Stimulated activated CD8-positive, alpha-beta memory T cell treated with anti-CD3 and anti-CD28 coated beads, Interleukin-12 subunit alpha, Interleukin-12 subunit beta, amount 100 ng/mL, for 1 hour (primary cell): ENCODE data around the gene KYNU.

Experiments
- DNase-seq: peaks from one replicate; pipeline ENCODE4 v3.0.0-alpha.2; 2020; ENCODE audit warnings: low read depth

The KYNU gene

GRCh38 chr2:142965443-142965842 is 88.0 kb downstream of the KYNU start:
- no peak for DNase-seq

GRCh38 chr2:142966284-142966683 is 88.8 kb downstream of the KYNU start:
- DNase-seq: no peak

- no peak for DNase-seq
Observed at GRCh38 chr2:142967060-142967459, 89.6 kb downstream of the KYNU start.

- DNase-seq: no peak
Observed at GRCh38 chr2:142973160-142973821, 95.8 kb downstream of the KYNU start.

GRCh38 chr2:142973822-142974207 is 96.4 kb downstream of the KYNU start:
- DNase-seq: no peak

GRCh38 chr2:142974288-142975024 is 97.0 kb downstream of the KYNU start:
- no peak for DNase-seq

GRCh38 chr2:142975239-142975638 is 97.8 kb downstream of the KYNU start:
- no peak for DNase-seq

GRCh38 chr2:142980246-142981068 is 103.0 kb downstream of the KYNU start:
- no peak for DNase-seq

- DNase-seq: no peak
Observed at GRCh38 chr2:142981069-142981378, 103.6 kb downstream of the KYNU start.

- no peak for DNase-seq
Observed at GRCh38 chr2:142981756-142982155, 104.3 kb downstream of the KYNU start.

GRCh38 chr2:142983174-142983573 is 105.7 kb downstream of the KYNU start:
- DNase-seq: no peak

GRCh38 chr2:142984657-142985056 is 107.2 kb downstream of the KYNU start:
- DNase-seq: no peak

- no peak for DNase-seq
Observed at GRCh38 chr2:142987044-142987443, 109.6 kb downstream of the KYNU start.

- no peak for DNase-seq
Observed at GRCh38 chr2:142989273-142990204, 112.1 kb downstream of the KYNU start.

- no peak for DNase-seq
Observed at GRCh38 chr2:142991295-142991694, 113.8 kb downstream of the KYNU start.

- DNase-seq: no peak
Observed at GRCh38 chr2:142992840-142993239, 115.4 kb downstream of the KYNU start.

- no peak for DNase-seq
Observed at GRCh38 chr2:142993771-142994170, 116.3 kb downstream of the KYNU start.

GRCh38 chr2:142994665-142995064 is 117.2 kb downstream of the KYNU start:
- DNase-seq: no peak

GRCh38 chr2:142997231-142997630 is 119.8 kb downstream of the KYNU start:
- DNase-seq: no peak

GRCh38 chr2:143000599-143000998 is 123.1 kb downstream of the KYNU start:
- DNase-seq: no peak

- no peak for DNase-seq
Observed at GRCh38 chr2:143001501-143001900, 124.0 kb downstream of the KYNU start.

GRCh38 chr2:143015656-143016055 is 138.2 kb downstream of the KYNU start:
- DNase-seq: no peak
